Stimulated activated CD4-positive, alpha-beta T cell treated with anti-CD3 and anti-CD28 coated beads, Interleukin-12 subunit alpha, Interleukin-12 subunit beta, amount 100 ng/mL, for 4 hours (primary cell): ENCODE data around the gene PCDHGB5.
"Not testable (repeated sequence)": the region's sequence is repeated elsewhere in the genome, so short reads cannot be mapped to it uniquely, and the experiment has no call there.

ENCODE experiments used
- DNase-seq: peaks from one replicate; pipeline ENCODE4 v3.0.0-alpha.2; 2020

The PCDHGB5 gene

DNA sequence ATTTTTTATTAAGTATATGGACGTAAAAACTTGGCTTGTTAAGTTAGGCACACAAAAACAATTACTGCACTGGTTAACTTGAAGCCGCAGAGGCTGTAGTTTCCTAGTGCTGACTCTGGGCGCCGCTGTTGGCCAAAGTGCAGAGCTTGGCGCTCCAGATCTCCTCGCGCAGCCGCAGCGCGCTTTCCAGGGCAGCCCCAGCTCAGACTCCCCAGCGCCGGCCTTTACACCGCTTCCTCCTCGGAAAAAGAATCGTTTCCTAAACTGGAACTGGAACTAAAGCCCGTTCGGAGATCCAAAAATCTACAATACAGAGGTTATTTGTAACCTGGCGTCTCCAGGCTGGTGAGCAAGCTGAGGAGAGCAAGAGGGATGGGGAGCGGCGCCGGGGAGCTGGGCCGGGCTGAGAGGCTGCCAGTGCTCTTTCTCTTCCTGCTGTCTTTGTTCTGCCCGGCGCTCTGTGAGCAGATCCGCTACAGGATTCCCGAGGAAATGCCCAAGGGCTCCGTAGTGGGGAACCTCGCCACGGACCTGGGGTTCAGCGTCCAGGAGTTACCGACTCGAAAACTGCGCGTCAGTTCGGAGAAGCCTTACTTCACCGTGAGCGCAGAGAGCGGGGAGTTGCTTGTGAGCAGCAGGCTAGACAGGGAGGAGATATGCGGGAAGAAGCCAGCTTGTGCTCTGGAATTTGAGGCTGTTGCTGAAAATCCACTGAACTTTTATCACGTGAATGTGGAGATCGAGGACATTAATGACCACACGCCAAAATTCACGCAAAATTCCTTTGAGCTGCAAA, at the start of gene PCDHGB5:
Gene PCDHGB5, plus strand, starts transcription at position 192 of the 796 bp plus-strand sequence. Its CDS starts 181 bp downstream, at position 373.
- DNase-seq, result peak; percentile 38

DNA sequence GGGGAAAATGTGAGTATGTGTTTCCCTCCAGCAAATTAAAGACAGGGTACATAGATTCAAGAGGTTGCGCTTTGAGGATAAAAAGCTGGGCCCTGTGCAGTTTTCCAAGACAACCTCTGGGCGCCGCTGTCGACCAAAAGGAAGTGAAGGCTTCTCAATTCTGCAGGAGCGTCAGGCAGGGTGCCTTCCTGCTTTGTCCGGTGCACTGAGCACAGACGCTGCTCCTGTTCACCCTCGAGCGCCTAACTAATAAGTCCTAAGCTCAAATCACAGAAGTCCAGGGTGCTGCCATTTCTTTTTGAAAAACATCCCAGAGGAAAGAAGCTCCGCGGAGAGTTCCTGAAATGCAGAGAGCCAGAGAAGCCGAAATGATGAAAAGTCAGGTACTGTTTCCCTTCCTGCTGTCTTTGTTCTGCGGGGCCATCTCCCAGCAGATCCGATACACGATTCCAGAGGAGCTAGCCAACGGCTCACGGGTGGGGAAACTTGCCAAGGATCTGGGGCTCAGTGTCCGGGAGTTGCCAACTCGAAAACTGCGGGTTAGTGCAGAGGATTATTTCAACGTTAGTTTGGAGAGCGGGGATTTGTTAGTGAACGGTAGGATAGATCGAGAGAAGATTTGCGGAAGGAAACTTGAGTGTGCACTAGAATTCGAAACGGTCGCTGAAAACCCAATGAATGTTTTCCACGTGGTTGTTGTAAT, 47.7 kb upstream of the PCDHGB5 start, which contains the start of gene PCDHGB1:
Gene PCDHGB1, plus strand, starts transcription at position 183 of the 703 bp plus-strand sequence. Its CDS starts 162 bp downstream, at position 345.
- no peak for DNase-seq

- no peak for DNase-seq
These were observed 46.2 kb upstream of the PCDHGB5 start for GRCh38 chr5:141351591-141351990.

DNA sequence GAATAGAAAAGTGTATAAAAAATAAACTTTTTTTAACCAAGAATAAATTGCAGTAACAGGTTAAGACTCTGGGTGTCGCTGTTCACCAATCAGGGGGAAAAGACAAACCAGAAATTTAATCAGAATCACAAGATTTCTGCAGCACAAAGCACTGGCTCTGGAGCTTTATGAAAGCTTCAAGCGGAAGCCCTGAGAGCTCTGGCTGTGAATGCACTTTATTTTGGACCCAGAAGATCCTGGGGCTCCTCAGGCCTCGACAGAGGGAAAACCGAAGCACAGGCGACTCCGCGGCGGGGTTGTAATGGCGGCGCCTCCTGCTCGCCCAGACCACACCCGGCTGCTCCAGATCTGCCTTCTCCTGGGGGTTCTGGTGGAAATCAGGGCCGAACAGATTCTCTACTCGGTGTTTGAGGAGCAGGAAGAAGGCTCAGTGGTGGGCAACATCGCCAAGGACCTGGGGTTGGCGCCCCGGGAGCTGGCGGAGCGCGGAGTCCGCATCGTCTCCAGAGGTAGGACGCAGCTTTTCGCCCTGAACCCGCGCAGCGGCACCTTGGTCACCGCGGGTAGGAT, 42.8 kb upstream of the PCDHGB5 start, which contains the start of gene PCDHGA4:
Gene PCDHGA4, plus strand, starts transcription at position 122 of the 570 bp plus-strand sequence. Its CDS starts 87 bp downstream, at position 209.
- no peak for DNase-seq

GRCh38 chr5:141355641-141356040, 42.1 kb upstream of the PCDHGB5 start:
- DNase-seq, result no peak

- DNase-seq, result no peak
These were observed 41.6 kb upstream of the PCDHGB5 start for GRCh38 chr5:141356133-141356532.

DNA sequence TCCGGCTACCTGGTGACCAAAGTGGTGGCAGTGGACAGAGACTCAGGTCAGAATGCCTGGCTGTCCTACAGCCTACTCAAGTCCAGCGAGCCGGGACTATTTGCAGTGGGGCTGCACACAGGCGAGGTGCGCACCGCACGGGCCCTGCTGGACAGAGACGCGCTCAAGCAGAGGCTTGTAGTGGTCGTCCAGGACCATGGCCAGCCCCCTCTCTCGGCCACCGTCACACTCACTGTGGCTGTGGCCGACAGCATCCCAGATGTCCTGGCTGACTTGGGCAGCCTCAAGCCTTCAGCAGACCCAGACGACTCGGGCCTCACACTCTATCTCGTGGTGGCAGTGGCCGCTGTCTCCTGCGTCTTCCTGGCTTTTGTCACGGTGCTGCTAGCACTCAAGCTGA, 40.8 kb upstream of the PCDHGB5 start:
- no peak for DNase-seq

DNA sequence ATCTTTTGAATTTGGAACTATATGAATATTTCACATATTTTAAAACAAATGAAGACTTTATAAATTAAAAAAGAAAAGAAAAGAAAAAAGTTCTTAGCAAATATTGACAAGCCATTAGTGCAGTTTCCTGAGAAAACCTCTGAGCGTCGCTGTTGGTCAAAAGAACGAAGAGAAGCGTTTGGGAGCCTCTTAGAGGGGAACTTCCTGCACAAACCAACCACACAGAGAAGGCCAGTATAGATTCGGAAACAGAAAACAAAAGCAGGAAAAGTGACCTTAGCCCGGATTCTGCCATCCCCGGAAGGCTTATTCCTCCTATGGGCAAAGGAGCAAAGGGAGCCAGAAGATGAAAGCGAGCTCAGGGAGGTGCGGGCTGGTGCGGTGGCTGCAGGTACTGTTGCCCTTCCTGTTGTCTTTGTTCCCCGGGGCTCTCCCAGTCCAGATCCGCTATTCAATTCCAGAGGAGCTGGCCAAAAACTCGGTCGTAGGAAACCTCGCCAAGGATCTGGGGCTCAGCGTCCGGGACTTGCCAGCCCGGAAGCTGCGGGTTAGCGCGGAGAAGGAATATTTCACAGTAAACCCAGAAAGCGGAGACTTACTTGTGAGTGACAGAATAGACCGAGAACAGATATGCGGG, 37.8 kb upstream of the PCDHGB5 start, which contains the start of gene PCDHGB2:
Gene PCDHGB2, plus strand, starts transcription at position 205 of the 637 bp plus-strand sequence. Its CDS starts 142 bp downstream, at position 347.
- no peak for DNase-seq

- DNase-seq, result no peak
These were observed 37.1 kb upstream of the PCDHGB5 start for GRCh38 chr5:141360685-141361084.

DNA sequence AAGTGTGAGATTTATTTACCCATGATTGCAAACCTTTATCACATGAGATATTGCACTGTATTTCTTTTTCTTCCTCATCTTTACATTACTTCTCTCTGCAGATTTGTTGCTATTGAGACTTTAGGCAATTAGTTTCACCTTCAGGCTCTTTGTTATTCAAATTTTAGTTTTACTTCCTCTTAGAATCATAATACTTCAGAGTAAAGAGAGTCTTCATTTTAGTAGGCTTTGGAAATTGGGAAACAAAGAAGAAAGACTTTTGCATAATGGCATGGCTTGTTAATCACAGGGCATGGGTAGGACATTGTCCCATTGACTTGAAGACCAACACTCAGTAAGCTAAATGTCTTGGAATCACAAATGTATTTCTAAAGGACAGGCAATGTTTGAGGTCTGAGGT, 35.0 kb upstream of the PCDHGB5 start:
- no peak for DNase-seq

DNA sequence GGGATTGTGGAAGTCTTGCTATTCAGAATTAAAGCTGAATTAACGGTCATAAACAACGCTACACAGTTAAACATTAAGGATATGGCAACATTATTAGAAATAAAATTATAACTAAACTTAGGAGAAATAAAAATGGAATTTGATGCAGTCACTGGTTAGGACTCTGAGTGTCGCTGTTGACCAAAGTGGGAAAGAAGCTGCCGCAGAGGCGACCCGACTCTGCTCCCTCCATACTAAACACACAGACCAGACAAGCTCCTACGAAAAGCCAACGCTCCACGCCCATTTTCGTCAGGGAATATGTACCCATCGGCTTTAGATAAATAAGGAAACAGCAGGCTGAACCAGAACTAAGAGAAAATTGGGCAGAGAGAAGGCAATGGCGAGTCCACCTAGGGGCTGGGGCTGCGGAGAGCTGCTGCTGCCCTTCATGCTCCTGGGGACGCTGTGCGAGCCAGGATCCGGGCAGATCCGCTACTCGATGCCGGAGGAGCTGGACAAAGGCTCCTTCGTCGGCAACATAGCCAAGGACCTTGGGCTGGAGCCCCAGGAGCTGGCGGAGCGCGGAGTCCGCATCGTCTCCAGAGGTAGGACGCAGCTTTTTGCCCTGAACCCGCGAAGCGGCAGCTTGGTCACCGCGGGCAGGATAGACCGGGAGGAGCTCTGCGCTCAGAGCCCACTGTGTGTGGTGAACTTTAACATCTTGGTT, 33.6 kb upstream of the PCDHGB5 start, which contains the start of gene PCDHGA5:
Gene PCDHGA5, plus strand, starts transcription at position 211 of the 709 bp plus-strand sequence. Its CDS starts 169 bp downstream, at position 380.
- no peak for DNase-seq

- DNase-seq, result no peak
These were observed 31.5 kb upstream of the PCDHGB5 start for GRCh38 chr5:141366016-141366896.

GRCh38 chr5:141369994-141370848, 27.5 kb upstream of the PCDHGB5 start, which contains the start of gene PCDHGB3:
Gene PCDHGB3 (plus strand): TSS chr5:141370242. CDS start chr5:141370395, 153 bp downstream.
- peak; percentile 11 for DNase-seq

- no peak for DNase-seq
These were observed 25.9 kb upstream of the PCDHGB5 start for GRCh38 chr5:141371572-141372475.

DNA sequence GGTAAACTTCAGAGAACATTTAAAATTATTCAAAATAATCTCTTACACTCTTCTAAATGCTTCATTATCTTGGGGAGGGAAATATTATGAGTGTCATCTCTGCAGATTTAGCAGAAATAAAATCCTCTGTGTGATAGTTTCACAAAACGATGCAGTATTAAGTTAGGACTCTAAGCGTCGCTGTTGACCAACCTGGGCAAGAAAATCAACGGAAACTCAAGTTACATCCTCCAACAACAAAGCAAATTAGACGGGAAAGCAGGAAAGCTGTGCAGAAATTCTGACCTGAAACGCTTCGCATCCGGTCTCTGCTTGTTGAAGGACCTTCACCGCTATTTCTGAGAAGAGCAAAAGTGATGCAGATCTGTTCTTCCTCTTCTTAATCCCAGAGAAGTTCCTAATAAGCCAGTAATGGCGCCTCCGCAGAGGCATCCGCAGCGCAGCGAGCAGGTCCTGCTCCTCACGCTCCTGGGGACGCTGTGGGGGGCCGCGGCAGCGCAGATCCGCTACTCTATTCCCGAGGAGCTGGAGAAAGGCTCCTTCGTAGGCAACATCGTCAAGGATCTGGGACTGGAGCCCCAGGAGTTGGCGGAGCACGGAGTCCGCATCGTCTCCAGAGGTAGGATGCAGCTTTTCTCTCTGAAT, 24.0 kb upstream of the PCDHGB5 start, which contains the start of gene PCDHGA6:
Gene PCDHGA6, plus strand, starts transcription at position 219 of the 645 bp plus-strand sequence. Its CDS starts 193 bp downstream, at position 412.
- no peak for DNase-seq

DNA sequence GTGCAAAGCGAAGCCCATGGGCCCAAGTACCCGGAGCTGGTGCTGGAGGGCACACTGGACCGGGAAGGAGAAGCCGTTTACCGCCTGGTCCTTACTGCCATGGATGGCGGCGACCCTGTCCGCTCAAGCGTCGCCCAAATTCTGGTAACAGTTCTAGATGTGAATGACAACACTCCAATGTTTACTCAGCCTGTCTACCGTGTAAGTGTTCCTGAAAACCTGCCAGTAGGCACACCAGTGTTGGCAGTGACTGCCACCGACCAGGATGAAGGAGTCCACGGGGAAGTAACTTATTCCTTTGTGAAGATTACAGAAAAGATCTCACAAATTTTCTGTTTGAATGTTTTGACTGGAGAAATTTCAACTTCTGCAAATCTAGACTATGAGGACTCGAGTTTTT, 23.1 kb upstream of the PCDHGB5 start:
- DNase-seq, result no peak

DNA sequence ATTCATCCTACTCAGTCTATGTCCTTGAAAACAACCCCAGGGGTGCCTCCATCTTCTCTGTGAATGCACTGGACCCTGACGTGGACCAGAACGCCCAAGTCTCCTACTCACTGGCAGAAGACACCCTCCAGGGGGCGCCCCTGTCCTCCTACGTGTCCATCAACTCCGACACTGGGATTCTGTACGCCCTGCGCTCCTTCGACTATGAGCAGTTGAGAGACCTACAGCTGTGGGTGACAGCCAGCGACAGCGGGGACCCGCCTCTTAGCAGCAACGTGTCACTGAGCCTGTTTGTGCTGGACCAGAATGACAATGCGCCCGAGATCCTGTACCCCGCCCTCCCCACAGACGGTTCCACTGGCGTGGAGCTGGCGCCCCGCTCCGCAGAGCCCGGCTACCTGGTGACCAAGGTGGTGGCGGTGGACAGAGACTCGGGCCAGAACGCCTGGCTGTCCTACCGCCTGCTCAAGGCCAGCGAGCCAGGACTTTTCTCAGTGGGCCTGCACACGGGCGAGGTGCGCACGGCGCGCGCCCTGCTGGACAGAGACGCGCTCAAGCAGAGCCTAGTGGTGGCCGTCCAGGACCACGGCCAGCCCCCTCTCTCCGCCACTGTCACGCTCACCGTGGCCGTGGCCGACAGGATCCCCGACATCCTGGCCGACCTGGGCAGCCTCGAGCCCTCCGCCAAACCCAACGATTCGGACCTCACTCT, 22.1 kb upstream of the PCDHGB5 start:
- not testable (repeated sequence) for DNase-seq
